Caco-2 (cell line): Measurements from ENCODE around the gene DCXR. TPM values are rescaled to one million over a fixed set of nuclear protein-coding genes. Genes with fewer than 3 reads are reported as not detected.

Source experiments
- BruUV-seq: library from RNA; stranded (reverse); fragments of 400-500 nt; replicated peaks from 2 replicates; lab custom pipeline; 2021; lab: Mats Ljungman, UMichigan
- CTCF ChIA-PET: fragments of 300-600 bp; sonication (Branson Sonifier 250); formaldehyde crosslinking; loops from one replicate; lab custom pipeline; 2022; ENCODE audit warnings: antibody characterized with exemption; lab: Charles Lee
- POLR2A ChIA-PET: fragments of 300-600 bp; sonication (Branson Sonifier 250); formaldehyde crosslinking; loops from one replicate; lab custom pipeline; 2022; ENCODE audit warnings: antibody characterized with exemption; lab: Charles Lee
- DNase-seq, 2 experiments: peaks; one replicate each; pipeline versions ENCODE4 v3.0.0 to v3.0.0-alpha.2; 2020 to 2022
- H3K27me3 ChIP-seq: replicated peaks from 2 replicates; pipeline ENCODE4 v1.6.0; 2011; ENCODE audit warnings: low read length; ENCODE audit not compliant: control insufficient read depth, insufficient read depth
- H3K36me3 ChIP-seq: 2 replicates; pipeline ENCODE4 v1.5.1; 2011; ENCODE audit warnings: low read length; ENCODE audit not compliant: control insufficient read depth, insufficient read depth
- H3K4me1 ChIP-seq: fragments of 250-450 bp; sonication (Bioruptor Pico); 2 replicates; pipeline ENCODE4 v1.5.1; 2020; ENCODE audit warnings: mild to moderate bottlenecking
- H3K4me3 ChIP-seq: 2 replicates; pipeline ENCODE4 v1.5.1; 2011; ENCODE audit warnings: low read depth, mild to moderate bottlenecking, control low read depth, low read length
- H3K9me3 ChIP-seq: fragments of 250-450 bp; sonication (Bioruptor Pico); 2 replicates; pipeline ENCODE4 v1.5.1; 2020; ENCODE audit warnings: mild to moderate bottlenecking, moderate library complexity
- H3K27ac Mint-ChIP-seq: one replicate; pipeline ENCODE4 v1.8.0; 2022; ENCODE audit warnings: mixed read lengths; ENCODE audit not compliant: unreplicated experiment
- H3K27me3 Mint-ChIP-seq: one replicate; pipeline ENCODE4 v1.8.0; 2022; ENCODE audit warnings: mixed read lengths; ENCODE audit not compliant: insufficient read depth, unreplicated experiment
- H3K36me3 Mint-ChIP-seq: one replicate; pipeline ENCODE4 v1.8.0; 2022; ENCODE audit warnings: mild to moderate bottlenecking, mixed read lengths; ENCODE audit not compliant: insufficient read depth, unreplicated experiment
- H3K4me1 Mint-ChIP-seq: one replicate; pipeline ENCODE4 v1.8.0; 2022; ENCODE audit warnings: low read depth, mixed read lengths; ENCODE audit not compliant: unreplicated experiment
- H3K4me3 Mint-ChIP-seq: one replicate; pipeline ENCODE4 v1.8.0; 2022; ENCODE audit warnings: mild to moderate bottlenecking, moderate library complexity, mixed read lengths; ENCODE audit not compliant: unreplicated experiment
- H3K9me3 Mint-ChIP-seq: one replicate; pipeline ENCODE4 v1.8.0; 2022; ENCODE audit warnings: mixed read lengths; ENCODE audit not compliant: unreplicated experiment
- CTCF ChIP-seq, 2 experiments: fragments of 200-600 bp in 1 of 2; IDR thresholded peaks; 1 replicate in 1 of 2; 2 replicates in 1 of 2; pipeline versions ENCODE4 v1.5.1 to v1.8.0; 2011 to 2022; ENCODE audit warnings: antibody characterized with exemption in 1 of 2, control low read depth in 1 of 2, inconsistent platforms in 1 of 2, low read depth in 1 of 2, low read length in 1 of 2, mild to moderate bottlenecking in 1 of 2, moderate library complexity in 1 of 2; ENCODE audit not compliant: insufficient read depth in 1 of 2, severe bottlenecking in 1 of 2, unreplicated experiment in 1 of 2
- intact Hi-C: fragments of 100-400 bp; cut with micrococcal nuclease; formaldehyde crosslinking; loops from one replicate; pipeline ENCODE4 v1.10.0; 2022; ENCODE audit not compliant: unreplicated experiment
- total RNA-seq: library from RNA; stranded (reverse); gene quantifications from 2 replicates; pipeline ENCODE4 v1.2.3, GENCODE V29; 2022

The DCXR gene
- total RNA-seq, 1 experiment from 2014 or later: 197 TPM

- Mint-ChIP-seq H3K4me1 (no peaks in the 10 kb centered on the region), H3K27me3 (no peaks in the 10 kb centered on the region), H3K36me3 (peaks cover 69% of the 10 kb centered on the region), H3K9me3 (no peaks in the 10 kb centered on the region), H3K27ac (no peak overlapping the region), H3K4me3 (no peak overlapping the region)
- DNase-seq: no peak
- intact Hi-C loops: no loop called here
- no peak for TF ChIP-seq CTCF (IDR thresholded peaks at IDR 0.05; ENCODE audit: insufficient read depth in 1 of 2, low read depth in 1 of 2, low read length in 1 of 2, severe bottlenecking in 1 of 2, unreplicated experiment in 1 of 2)
- no TSS peak for BruUV-seq
- Histone ChIP-seq H3K27me3 (no peaks in the 10 kb centered on the region), H3K4me1 (0 out of 2 replicates have a peak, but pooled peaks cover 5% of the 10 kb centered on the region), H3K9me3 (no peaks in the 10 kb centered on the region), H3K36me3 (peaks cover 3% of the 10 kb centered on the region), H3K4me3 (no peak overlapping the region)
- ChIA-PET CTCF (interaction anchor here (1.7 kb wide), 1 partner anchor 30 kb away, joined by 5 read pairs; no protein-coding TSS in a partner anchor), POLR2A (interaction anchor here (0.6 kb wide), 1 partner anchor 146 kb away, joined by 3 read pairs; no protein-coding TSS in a partner anchor)
These were observed 22.5 kb upstream of the DCXR start for GRCh38 chr17:82060001-82060380.

- POLR2A ChIA-PET: no interaction called here
These were observed 21.9 kb upstream of the DCXR start for GRCh38 chr17:82059272-82060000.

GRCh38 chr17:82058855-82059249 is 21.4 kb upstream of the DCXR start:
- no peaks in the 10 kb centered on the region for H3K4me1 ChIP-seq
- ChIA-PET CTCF (no interaction called here), POLR2A (no interaction called here)
- no TSS peak for BruUV-seq
- peaks cover 3% of the 10 kb centered on the region for H3K36me3 ChIP-seq
- H3K36me3 Mint-ChIP-seq: peaks cover 74% of the 10 kb centered on the region
- H3K4me3 ChIP-seq: no peak overlapping the region
- no peaks in the 10 kb centered on the region for H3K27me3 ChIP-seq
- no peaks in the 10 kb centered on the region for H3K27me3 Mint-ChIP-seq
- H3K9me3 Mint-ChIP-seq: no peaks in the 10 kb centered on the region
- no peak for DNase-seq
- no peak for TF ChIP-seq CTCF (IDR thresholded peaks at IDR 0.05; ENCODE audit: insufficient read depth in 1 of 2, low read depth in 1 of 2, low read length in 1 of 2, severe bottlenecking in 1 of 2, unreplicated experiment in 1 of 2)
- H3K27ac Mint-ChIP-seq: no peak overlapping the region
- H3K9me3 ChIP-seq: no peaks in the 10 kb centered on the region
- H3K4me1 Mint-ChIP-seq: no peaks in the 10 kb centered on the region
- intact Hi-C loops: no loop called here
- H3K4me3 Mint-ChIP-seq: no peak overlapping the region

More at GRCh38 chr17:82059272-82060000, 21.9 kb upstream of the DCXR start:
- TF ChIP-seq CTCF (IDR thresholded peaks at IDR 0.05; ENCODE audit: insufficient read depth in 1 of 2, low read depth in 1 of 2, low read length in 1 of 2, severe bottlenecking in 1 of 2, unreplicated experiment in 1 of 2): no peak
- no peak for DNase-seq
- no peaks in the 10 kb centered on the region for H3K27me3 ChIP-seq
- H3K27me3 Mint-ChIP-seq: no peaks in the 10 kb centered on the region
- no peak overlapping the region for H3K27ac Mint-ChIP-seq
- peaks cover 3% of the 10 kb centered on the region for H3K36me3 ChIP-seq
- BruUV-seq: no TSS peak
- intact Hi-C loops: no loop called here
- no peak overlapping the region for H3K4me3 ChIP-seq
- H3K9me3 ChIP-seq: no peaks in the 10 kb centered on the region
- H3K9me3 Mint-ChIP-seq: no peaks in the 10 kb centered on the region
- H3K36me3 Mint-ChIP-seq: peaks cover 74% of the 10 kb centered on the region
- H3K4me1 Mint-ChIP-seq: no peaks in the 10 kb centered on the region
- CTCF ChIA-PET: interaction anchor here (1.7 kb wide), 1 partner anchor 29 kb away, joined by 5 read pairs; no protein-coding TSS in a partner anchor
- no peak overlapping the region for H3K4me3 Mint-ChIP-seq
- 0 out of 2 replicates have a peak, but pooled peaks cover under 1% of the 10 kb centered on the region for H3K4me1 ChIP-seq
